CD4-positive, alpha-beta T cell treated with Interleukin-1 beta for 1 hour (primary cell): ENCODE measurements around the gene PPP1R12C.
A peak's percentile ranks its signal among the peaks of the same experiment; 100 is the strongest.

Experiments used
- DNase-seq, 2 donors: peaks; one replicate each; pipeline ENCODE4 v3.0.0-alpha.2; 2020 to 2022

Gene PPP1R12C

GRCh38 chr19:55088543-55089341, 28.7 kb downstream of the PPP1R12C start:
- peak; percentile 67 to 78 for DNase-seq

GRCh38 chr19:55088021-55088451, 29.4 kb downstream of the PPP1R12C start:
- no peak for DNase-seq

GRCh38 chr19:55087542-55087901, 29.9 kb downstream of the PPP1R12C start:
- DNase-seq = no peak

DNA sequence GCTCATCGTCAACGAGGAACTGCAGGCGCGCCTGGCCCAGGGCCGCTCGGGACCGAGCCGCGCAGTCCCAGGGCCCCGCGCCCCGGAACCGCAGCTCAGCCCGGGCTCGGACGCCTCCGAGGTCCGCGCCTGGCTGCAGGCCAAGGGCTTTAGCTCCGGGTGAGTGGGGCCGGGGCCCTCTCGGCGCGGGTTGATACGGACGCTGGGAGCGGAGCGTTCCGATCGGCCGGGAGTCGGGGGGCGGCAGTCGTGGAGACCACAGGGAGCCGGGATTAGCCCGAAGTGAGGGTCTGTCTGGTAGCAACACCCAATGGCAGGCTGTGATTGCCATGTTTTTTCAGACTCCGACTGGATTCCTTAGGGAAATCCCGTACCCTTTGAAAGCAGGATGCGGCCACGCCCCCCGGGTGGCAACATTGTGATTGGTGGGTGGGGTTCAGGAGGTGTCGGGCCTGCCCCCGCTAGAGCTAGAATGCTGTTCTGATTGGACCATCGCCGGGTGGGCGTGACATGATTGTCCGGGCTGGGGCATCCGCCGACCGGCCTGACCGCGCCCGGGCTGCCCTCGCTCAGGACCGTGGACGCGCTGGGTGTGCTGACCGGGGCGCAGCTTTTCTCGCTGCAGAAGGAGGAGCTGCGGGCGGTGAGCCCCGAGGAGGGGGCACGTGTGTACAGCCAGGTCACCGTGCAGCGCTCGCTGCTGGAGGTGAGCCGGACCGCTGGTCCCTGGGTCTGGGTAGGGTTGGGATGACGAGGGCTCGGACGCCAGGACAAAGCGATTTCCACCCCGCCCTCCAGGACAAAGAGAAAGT, 30.5 kb downstream of the PPP1R12C start:
- DNase-seq = peak; percentile 59 to 61

DNA sequence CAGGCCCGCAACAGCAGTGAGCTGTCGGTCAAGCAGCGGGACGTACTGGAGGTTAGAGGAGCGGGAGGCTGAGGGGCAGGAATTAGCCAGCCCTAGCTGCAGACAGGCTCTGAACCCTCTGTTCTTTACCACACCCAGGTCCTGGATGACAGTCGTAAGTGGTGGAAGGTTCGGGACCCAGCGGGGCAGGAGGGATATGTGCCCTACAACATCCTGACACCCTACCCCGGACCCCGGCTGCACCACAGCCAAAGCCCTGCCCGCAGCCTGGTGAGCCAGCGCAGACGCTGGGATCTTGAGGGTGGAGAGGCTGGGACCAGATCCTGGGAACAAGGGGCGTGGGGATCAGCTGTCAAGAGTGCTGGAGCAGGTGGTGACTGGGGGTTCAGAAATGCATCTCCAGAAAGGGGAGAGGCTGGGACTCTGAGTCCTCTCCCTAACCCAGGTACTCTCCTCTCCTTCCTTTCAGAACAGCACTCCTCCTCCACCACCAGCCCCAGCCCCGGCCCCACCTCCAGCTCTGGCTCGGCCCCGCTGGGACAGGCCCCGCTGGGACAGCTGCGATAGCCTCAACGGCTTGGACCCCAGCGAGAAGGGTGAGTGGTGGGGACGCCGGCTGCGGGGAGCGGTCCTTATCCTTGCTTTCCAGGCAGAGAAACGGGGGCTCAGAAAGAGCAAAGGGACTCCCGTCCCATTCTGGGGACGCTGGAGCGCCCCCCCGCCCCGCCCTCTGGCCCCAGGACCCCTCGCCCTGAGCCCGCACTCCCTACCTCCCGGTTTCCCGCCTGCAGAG, 31.3 kb downstream of the PPP1R12C start:
- DNase-seq = no peak

- no peak for DNase-seq
Measured at GRCh38 chr19:55084416-55084815, 33.0 kb downstream of the PPP1R12C start.

DNA sequence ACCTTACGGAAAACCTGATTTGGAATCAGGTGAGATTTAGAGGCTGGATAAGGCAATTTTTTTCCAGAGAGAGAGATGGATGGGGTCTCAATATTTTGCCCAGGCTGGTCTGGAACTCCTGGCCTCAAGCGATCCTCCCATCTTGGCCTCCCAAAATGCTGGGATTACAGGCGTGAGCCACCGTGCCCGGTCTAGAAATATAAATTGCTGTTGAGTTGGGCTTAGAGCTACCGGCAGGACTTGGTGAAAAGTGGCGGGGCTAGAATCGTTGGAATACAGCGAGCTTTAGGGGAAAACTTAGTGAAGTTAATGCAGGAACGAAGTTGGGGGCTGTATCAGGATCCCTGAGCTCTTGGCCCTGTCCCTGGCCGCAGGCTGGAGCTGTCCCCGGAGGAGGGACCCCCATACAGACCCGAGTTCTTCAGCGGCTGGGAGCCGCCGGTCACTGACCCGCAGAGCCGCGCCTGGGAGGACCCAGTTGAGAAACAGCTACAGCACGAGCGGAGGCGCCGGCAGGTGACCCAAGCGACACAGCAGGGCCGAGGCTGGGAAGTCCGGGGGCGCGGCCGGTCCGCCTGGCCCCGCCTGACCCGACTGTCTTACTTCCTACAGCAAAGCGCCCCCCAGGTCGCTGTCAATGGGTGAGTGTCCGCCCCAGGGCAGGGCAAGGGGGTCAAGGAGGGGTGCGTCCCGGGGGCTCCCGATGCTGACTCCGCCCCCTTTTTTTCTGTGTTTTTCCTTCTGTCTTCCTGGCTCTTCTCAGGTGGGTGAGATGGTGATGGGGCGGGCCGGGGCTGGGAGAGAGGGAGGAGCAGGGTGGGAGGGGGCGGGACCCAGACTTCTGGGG, 34.2 kb downstream of the PPP1R12C start:
- no peak for DNase-seq

- peak; percentile 60 to 73 for DNase-seq
Measured at GRCh38 chr19:55082020-55082851, 35.2 kb downstream of the PPP1R12C start.

DNA sequence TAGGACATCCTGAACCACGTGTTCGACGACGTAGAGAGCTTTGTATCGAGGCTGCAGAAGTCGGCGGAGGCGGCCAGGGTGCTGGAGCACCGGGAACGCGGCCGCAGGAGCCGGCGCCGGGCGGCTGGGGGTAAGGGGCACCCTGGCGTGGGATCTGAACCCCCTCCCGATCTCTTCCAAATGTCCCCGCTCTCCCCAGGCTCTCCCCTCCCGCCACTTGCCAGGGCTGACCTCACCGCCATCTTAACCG, 35.7 kb downstream of the PPP1R12C start:
- no peak for DNase-seq

- DNase-seq = peak; percentile 91 to 94
Measured at GRCh38 chr19:55080968-55081769, 36.3 kb downstream of the PPP1R12C start.

DNA sequence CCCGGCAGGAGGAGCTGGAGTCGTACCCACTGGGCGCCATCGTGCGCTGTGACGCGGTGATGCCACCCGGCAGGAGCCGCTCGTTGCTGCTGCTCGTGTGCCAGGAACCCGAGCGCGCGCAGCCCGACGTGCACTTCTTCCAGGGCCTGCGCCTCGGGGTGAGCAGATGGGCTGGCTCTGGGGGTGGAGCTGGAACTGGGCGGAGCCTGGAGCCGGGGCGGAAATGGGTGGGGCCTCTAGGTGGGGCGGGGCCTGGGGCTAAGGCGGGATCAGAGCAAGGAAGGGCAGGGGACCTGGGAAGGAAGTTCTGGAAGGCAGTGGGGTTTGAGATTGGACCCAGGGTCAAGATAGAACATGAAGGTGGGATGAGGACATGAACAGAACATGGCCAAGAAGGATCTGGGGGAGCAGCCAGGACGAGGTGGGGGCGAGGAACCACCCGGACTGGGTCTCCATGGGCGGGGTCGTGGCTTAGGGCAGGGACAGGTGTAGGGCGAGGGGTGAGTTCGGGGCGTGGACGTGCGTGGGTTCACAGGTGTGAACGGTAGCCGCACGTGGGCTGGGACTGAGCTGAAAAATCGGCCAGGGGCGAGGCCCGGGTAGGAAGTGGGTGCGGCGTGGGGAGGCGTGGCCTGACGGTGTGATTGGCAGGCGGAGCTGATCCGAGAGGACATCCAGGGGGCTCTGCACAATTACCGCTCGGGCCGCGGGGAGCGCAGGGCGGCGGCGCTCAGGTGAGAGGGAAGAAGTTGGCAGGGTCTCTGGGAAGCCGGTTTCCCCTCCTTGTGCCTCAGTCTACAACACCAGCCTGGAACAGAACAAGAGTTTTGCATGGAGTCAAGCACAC, 37.1 kb downstream of the PPP1R12C start:
- peak; percentile 66 to 69 for DNase-seq

- no peak for DNase-seq
Measured at GRCh38 chr19:55079400-55080038, 37.9 kb downstream of the PPP1R12C start.

DNA sequence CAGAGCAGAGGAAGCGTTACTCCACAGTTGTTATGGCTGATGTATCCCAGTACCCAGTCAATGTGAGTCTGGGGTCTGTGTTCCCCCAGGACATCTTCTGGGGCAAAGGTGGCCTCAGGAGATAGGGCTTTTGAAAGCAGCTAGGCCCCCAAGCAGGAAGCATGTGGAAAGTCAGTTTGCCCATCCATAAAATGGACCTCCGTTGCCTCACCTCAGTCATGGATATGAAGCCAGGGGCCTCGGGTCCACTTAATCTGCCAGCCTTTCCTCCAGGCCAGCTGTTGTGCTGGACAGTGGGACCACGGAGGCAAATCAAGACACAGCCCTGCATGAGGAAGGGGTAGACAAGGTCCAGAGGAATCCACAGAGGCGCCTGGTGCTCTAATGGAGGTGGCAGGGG, 38.4 kb downstream of the PPP1R12C start:
- DNase-seq = no peak

DNA sequence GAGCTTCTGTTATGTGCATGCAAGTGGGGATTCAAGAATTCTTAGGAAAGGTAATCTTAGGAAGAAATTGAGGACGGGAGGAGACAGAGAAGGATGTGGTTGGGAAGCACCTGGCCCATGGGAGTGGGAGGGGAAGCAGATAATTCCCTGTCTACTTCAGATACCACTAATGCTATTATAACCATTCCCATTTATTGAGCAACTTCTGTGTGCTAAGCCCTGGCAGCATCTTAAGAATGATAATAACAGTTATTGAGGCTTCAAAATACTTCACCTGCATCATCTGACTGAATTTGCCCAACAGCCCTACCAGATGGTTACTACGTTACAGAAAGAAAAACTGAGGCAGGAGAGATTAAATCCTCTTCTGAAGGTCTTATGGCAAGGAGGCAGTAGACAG, 40.3 kb downstream of the PPP1R12C start:
- DNase-seq = no peak

DNA sequence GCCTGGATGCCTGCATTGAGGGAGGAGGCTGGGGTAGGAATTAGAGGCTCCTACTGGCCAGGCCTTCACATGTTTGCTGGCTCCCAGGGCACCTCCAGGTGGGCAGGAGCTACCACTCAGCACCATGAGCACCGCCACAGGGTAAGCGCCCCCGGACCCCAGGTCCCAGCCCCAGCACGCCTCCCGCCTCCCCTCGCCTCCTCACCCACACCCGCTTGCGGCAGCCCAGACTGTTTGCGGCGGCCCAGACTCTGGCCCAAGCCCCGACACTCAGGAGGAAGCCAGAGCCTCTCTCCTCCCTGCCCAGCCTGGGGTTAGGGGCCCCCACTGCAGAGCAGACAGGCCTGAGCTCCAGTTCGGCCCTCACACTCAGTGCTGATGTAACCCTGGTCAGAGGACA, 41.1 kb downstream of the PPP1R12C start:
- DNase-seq = no peak

DNA sequence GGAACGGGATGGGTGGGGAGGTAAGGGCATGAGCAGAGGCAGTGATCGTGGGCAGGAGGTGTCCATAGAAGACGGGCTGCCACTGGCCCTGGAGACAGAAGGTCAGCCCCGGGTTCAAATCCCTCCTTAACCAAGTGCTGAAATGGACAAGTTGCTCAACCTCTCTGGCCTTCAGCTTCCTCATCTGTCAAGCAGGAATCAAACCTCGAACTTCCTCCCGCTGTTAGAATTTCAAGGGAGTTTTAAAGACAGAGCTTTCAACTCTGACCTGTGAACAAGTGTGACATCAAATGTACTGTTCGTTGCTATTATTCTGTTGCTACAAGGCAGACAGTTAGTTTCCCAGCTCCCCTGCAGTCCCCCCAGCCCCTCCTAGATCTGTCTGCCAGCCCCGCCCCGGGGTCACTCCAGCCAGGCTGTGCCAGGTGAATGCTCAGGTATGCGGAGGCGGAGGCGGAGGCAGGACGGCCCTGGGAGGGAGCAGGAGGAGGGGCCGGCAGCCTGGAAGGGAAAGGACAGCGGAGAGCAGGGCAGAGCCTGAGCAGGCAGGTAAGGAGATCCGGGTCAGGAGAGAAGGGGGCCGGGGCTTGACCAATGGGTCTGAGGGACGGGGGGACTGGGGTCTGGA, 42.0 kb downstream of the PPP1R12C start, which contains the start of gene EPS8L1:
EPS8L1 (plus strand) TSS at position 499 of the 628 bp plus-strand sequence. CDS start 576 bp downstream, outside the sequence.
- DNase-seq = no peak

DNA sequence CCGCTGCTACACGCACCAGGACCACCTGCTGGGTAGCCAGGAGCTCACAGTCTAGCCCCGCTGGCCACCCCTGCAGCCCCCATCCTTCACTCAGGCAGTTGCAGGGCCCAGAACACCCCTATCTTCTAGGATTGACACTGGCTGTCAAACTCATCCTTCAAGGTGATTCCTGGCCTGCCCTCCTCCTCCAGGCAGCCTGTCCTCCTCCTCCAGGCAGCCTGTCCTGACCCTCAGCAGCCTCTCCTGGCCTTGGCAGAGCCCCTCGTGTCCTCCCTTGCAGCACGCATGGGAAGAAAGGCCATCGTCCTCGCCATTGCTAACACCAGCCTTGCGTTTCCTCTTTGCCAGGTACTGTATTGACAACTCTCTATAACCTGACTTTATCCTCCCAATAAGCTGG, 45.5 kb downstream of the PPP1R12C start:
- no peak for DNase-seq

- no peak for DNase-seq
Measured at GRCh38 chr19:55071129-55071502, 46.3 kb downstream of the PPP1R12C start.
